Measurements from ENCODE around the gene MSTO1. TPM values are rescaled to one million over a fixed set of nuclear protein-coding genes. Genes with fewer than 3 reads are reported as not detected.

MSTO1 gene
- total and polyA plus RNA-seq, 2 of the 4 experiments (the other 2 are of a cell fraction): 21.7 to 38.3 TPM

- no peak for TF ChIP-seq FOS (IDR thresholded peaks at IDR 0.05; ENCODE audit: low read depth, low read length)
- TF ChIP-seq MXI1 (IDR thresholded peaks at IDR 0.05; ENCODE audit: borderline replicate concordance, low read depth, low read length): 0 out of 2 replicates have a peak, but pooled peaks have one; percentile 16
- TF ChIP-seq MAZ (IDR thresholded peaks at IDR 0.05; ENCODE audit: borderline replicate concordance, low read depth, low read length): no peak; the same call in 1 of the 2 replicates
- peak; percentile 93 for TF ChIP-seq BHLHE40 (IDR thresholded peaks at IDR 0.05; ENCODE audit: low read depth, low read length)
- no peak for TF ChIP-seq SMC3 (IDR thresholded peaks at IDR 0.05; ENCODE audit: low read depth, low read length)
- peak; percentile 88; the same call in 1 of the 2 replicates for TF ChIP-seq CHD1 (IDR thresholded peaks at IDR 0.05; ENCODE audit: low read depth, low read length)
- no peak for TF ChIP-seq RCOR1 (IDR thresholded peaks at IDR 0.05; ENCODE audit: insufficient replicate concordance, low read length)
- peak; percentile 15; the same call in 1 of the 2 replicates for TF ChIP-seq RAD21 (IDR thresholded peaks at IDR 0.05; ENCODE audit: low read length)
- TF ChIP-seq POLR2A (IDR thresholded peaks at IDR 0.05; ENCODE audit: low read depth, low read length): peak; percentile 98
- H3K4me3 ChIP-seq (ENCODE audit: insufficient read depth, low read depth, low read length): peak within 1 kb of the TSS; percentile 93
- peak within 1 kb of the TSS; percentile 99 for H3K18ac ChIP-seq (ENCODE audit: low read depth, low read length)
- peak within 1 kb of the TSS; percentile 95 for H3K4ac ChIP-seq (ENCODE audit: low read depth, low read length)
- H3K14ac ChIP-seq (replicated peaks; ENCODE audit: low read depth, low read length): peak within 1 kb of the TSS; percentile 100
- no TSS peak for BruUV-seq (replicated peaks)
- peak within 1 kb of the TSS; percentile 98 for H4K91ac ChIP-seq (ENCODE audit: insufficient read depth, low read depth, low read length)
- H2BK20ac ChIP-seq (ENCODE audit: low read depth, low read length): 0 out of 2 replicates have a peak within 1 kb of the TSS, but pooled peaks have one; percentile 71
- peaks cover 2% of the 10 kb centered on the region; the same call in 1 of the 2 replicates for H3K36me3 ChIP-seq (ENCODE audit: control insufficient read depth, insufficient read depth, low read length)
- peaks cover 3% of the 10 kb centered on the region; the same call in 1 of the 2 replicates for H3K9me1 ChIP-seq (ENCODE audit: insufficient read depth, low read length)
- intact Hi-C loops (cut with micrococcal nuclease): loop anchor here (5.0 to 10.0 kb wide), 3 partner anchors 55 to 168 kb away; no protein-coding TSS in a partner anchor
- CTCF ChIA-PET: no interaction called here
- peak within 1 kb of the TSS; percentile 98 for H3K56ac ChIP-seq (ENCODE audit: extremely low read depth, insufficient read depth, low read length)
- ATAC-seq (ENCODE audit: low read depth) (peak; percentile 87), DNase-seq (peak; percentile 87)
- dilution Hi-C loops (cut with HindIII; ENCODE audit: low sequenced_read_pairs, unreplicated experiment): no loop called here
- peak within 1 kb of the TSS; percentile 98 for H2BK120ac ChIP-seq (ENCODE audit: low read depth, low read length)
- H2AK9ac ChIP-seq (replicated peaks; ENCODE audit: low read depth, low read length, poor library complexity): peak within 1 kb of the TSS; percentile 98
- in situ Hi-C loops (cut with MboI; ENCODE audit: low sequenced_read_pairs): no loop called here
- H2BK15ac ChIP-seq (ENCODE audit: low read depth, low read length): peak within 1 kb of the TSS; percentile 98; the same call in 2 of the 3 replicates
- H4K5ac ChIP-seq (ENCODE audit: low read depth, low read length): peak within 1 kb of the TSS; percentile 98
- 0% methylated on average over 32 of the region's 87 CpGs; no CpG with 5 or more reads in 1 of the 2 experiments for WGBS, 2 experiments (ENCODE audit: extremely low coverage in 2 of 2, insufficient read length in 1 of 2)
- H3K27me3 ChIP-seq (ENCODE audit: control insufficient read depth, insufficient read depth, low read length): no peaks in the 10 kb centered on the region
- peaks cover 30% of the 10 kb centered on the region for H4K20me1 ChIP-seq (ENCODE audit: insufficient read depth, low read length)
- peaks cover 2% of the 10 kb centered on the region; the same call in 1 of the 2 replicates for H3K4me1 ChIP-seq (ENCODE audit: control insufficient read depth, insufficient read depth, low read length)
- peak within 1 kb of the TSS; percentile 100 for H3K9ac ChIP-seq (ENCODE audit: low read depth, low read length)
- H4K8ac ChIP-seq (ENCODE audit: low read depth in 2 of 2, low read length in 2 of 2): peak within 1 kb of the TSS; percentile 87 to 96
- peak within 1 kb of the TSS; percentile 100 for H3K23ac ChIP-seq (ENCODE audit: low read depth, low read length)
- POLR2A ChIA-PET (ENCODE audit: unreplicated experiment): interaction anchor here (0.5 kb wide), 1 partner anchor 18 kb away, joined by 4 read pairs; no protein-coding TSS in a partner anchor
- peak within 1 kb of the TSS; percentile 100 for H3K27ac ChIP-seq (ENCODE audit: insufficient read depth, low read length)
- peak within 1 kb of the TSS; percentile 100 for H2BK5ac ChIP-seq (ENCODE audit: low read depth, low read length, poor library complexity, severe bottlenecking)
- H3K4me2 ChIP-seq (ENCODE audit: low read depth, low read length): peak within 1 kb of the TSS; percentile 100
- H2AK5ac ChIP-seq (ENCODE audit: low read depth, low read length): peak within 1 kb of the TSS; percentile 93
- H2AFZ ChIP-seq (replicated peaks; ENCODE audit: low read length, poor library complexity): peak within 1 kb of the TSS; percentile 100
- no peaks in the 10 kb centered on the region for H3K9me3 ChIP-seq (ENCODE audit: control insufficient read depth, insufficient read depth, low read length)
- peaks cover 15 to 52% of the 10 kb centered on the region in 2 experiments for H3K79me1 ChIP-seq (ENCODE audit: low read depth in 1 of 2, low read length in 2 of 2)
Measured at GRCh38 chr1:155562581-155563376, 47.2 kb upstream of the MSTO1 start, which contains the start of gene ASH1L. ASH1L (minus strand) TSS chr1:155562803; CDS start chr1:155521519, 41,284 bp downstream.

All from IMR-90 (cell line).